HG03066 (cell line): ENCODE results near the gene ADGRL3.
"Not testable (repeated sequence)": the region's sequence is repeated elsewhere in the genome, so short reads cannot be mapped to it uniquely, and the experiment has no call there.

Experiments
- ATAC-seq: cut with Tn5 transposase; IDR thresholded peaks from one replicate; pipeline ENCODE4 v1.9.1; 2021; ENCODE audit warnings: low read depth; ENCODE audit not compliant: unreplicated experiment

Gene ADGRL3

DNA sequence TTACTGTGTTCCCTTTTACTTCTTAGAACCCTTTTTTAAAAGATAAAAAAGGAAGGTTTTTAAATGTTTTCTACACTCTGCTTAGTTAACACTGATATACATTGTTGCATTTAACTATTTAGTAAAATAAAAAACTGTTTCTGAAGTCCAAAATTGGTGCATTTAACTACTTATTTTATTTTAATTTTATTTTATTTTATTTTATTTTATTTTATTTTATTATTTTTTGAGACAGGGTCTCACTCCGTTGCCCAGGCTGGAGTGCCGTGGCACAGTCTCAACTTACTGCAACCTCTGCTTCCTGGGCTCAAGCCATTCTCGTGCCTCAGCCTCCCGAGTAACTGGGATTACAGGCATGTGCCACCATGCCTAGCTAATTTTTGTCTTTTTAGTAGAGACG lies 652.0 kb downstream of the ADGRL3 start:
- ATAC-seq, result not testable (repeated sequence)

DNA sequence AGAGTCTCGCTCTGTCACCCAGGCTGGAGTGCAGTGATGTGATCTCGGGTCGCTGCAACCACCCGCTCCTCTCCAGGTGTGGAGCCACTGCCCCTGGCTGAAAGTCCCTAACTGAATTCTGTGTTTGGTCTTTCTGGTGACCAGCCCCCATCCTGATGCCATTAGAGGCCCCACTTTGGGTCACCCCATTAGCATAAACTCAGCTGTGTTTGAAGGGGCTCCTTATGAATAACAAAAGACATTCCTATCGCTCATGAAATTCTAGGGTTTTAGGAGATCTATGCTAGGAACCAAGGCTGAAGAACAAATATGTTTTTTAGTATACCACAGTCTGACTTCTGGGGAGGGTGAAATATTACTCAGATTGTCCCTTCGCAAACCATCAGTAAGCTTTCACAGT lies 652.9 kb downstream of the ADGRL3 start:
- ATAC-seq, result no peak

DNA sequence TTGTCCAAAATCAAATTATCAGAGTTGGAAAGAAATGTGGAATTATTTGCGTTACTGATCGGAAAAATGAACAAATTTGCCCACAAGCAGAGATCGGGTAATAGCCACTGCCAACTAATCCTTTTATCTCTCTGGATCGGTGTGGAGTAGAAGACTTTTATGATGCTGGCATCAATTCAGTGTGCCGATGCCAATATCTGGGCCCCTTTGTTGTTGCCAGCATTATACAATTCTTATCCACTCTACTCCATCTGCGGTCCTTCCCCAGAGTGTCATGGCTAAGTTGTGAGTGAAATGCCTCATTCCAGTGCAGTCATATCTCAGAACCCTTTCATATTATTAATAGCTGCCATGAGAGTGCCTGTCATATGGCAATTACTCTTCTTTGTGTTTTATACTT lies 660.2 kb downstream of the ADGRL3 start:
- no peak for ATAC-seq

DNA sequence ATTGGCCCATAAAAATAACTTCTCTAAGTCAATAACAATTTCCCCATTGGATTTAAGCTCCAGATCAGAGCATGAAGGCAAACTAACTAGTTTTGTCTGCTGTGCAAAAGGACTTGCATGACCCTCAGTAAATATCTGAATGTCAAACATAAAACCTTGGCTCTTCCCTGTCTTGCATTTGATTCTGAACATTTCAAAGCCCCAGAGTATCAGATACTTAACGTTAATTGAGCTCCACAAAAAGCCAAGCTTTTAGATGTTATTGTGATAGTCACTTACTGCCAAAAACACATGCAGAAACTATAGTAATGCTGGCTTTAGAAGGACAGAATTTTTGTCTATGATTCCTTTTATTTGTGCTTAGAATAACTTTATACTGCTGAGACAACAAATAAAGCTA lies 664.2 kb downstream of the ADGRL3 start:
- ATAC-seq, result no peak

DNA sequence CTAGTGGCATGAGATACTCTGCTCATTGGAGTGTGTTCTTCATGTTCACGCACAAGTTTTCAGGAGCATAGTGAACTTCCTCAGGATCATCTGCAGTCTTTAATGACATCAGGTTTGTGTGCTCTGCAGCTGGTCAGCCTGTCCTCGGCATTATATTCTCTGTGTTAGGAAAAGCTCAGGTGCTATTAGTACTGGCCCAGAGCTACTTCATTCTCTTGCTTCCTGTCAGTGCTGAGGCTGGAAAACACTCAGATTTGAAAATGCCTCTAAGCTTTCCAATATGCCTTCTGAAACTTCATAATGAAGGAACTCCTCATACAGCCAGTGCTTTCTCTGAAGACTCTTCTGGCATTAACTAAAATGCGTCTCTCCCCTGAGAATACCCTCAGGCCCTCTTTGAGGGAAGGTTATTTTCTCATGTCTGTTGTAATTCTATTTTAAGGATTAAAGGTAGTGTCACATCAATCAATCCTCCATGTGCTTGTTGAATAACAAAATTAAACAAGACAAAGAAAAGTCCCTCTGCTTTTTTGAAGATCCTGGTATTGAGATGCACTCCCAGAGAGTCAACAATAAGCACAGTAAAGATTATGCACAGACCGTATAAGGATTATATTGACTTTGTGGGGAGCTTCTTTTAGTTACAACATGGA lies 666.4 kb downstream of the ADGRL3 start:
- ATAC-seq, result no peak

DNA sequence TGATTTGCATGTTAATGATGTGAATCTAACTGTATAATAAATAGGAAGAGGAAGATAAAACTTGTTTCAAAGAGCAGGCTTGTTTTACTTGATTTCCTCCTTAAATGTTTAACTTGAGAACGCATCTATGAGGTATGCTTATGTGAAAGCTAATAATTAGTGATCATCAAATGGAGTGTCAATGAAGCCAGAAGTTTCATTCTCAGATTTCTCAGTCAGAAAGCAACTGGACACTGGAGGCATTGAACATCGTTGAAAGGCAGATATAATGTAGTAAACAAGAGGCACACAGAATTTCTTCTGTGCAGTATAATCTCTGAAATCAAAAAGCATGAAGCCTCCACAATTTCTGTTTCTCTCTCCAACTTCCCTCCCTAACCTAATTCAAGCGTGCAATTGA lies 672.9 kb downstream of the ADGRL3 start:
- ATAC-seq, result no peak

DNA sequence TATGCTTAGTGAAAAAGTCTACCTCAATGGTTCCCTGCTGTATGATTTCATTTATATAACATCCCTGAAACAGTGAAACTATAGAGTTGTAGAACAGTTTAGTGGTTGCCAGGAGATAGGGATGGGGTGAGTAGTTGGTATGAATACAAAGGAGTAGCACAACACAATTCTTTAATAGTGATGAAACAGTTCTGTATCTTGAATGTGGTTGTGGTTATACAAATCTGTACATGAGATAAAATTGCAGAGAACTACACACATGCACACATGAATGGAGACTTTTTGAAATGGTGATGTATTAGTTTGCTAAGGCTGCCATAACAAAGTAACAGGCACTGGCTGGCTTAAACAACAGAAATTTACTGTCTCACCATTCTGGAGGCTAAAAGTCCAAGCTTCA lies 677.1 kb downstream of the ADGRL3 start:
- no peak for ATAC-seq

DNA sequence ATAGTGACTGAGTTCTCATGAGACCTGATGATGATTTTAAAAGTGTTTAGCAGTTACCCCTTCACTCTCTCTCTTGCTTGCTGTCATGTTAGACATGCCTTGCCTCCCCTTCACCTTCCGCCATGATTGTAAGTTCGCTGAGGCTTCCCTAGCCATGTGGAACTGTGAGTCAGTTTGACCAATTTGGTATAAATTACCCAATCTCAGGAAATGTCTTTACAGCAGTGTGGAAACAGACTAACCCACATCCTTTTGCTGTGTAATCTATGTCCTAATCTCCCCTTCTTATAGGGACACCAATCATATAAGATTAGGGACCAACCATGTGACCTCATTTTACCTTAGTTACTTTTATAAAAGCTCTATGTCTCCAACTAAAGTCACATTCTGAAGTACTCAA lies 677.8 kb downstream of the ADGRL3 start:
- ATAC-seq, result no peak

DNA sequence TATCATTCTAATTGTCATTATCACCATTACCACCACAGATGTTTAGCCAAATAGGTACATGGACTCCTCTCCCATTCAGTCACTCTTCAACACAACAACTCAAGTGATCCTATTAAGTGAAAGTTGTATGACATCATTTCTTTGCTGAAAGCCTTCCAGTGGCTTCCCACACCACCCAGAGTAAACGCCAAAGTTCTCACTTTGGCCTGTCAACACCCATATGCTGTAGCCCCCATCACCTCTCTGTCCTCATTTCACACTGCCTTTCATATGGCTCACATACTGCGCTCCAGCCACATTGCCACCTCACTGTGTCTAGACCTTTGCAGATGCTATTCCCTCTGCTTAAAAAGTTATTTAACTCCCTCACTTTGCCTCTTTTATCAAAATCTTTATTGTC lies 682.3 kb downstream of the ADGRL3 start:
- no peak for ATAC-seq

DNA sequence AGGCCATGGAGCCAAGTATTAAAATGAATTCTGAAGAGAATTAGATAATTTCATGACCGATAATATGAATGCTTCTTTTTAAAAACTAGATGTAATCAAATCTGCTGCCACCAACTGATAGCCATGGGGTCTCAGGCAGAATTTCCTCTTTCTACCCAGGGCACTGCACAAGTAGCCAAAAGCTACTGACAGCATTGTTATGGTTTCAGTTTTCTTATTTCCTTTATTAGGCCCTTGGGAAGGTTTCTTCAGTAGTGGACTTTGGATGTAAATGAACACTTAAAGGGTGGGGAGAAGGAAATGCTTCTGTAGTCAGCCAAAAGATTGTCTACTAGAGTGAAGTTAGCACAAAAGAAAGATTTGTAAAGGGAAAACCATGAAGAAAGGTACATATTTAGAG lies 686.0 kb downstream of the ADGRL3 start:
- no peak for ATAC-seq

DNA sequence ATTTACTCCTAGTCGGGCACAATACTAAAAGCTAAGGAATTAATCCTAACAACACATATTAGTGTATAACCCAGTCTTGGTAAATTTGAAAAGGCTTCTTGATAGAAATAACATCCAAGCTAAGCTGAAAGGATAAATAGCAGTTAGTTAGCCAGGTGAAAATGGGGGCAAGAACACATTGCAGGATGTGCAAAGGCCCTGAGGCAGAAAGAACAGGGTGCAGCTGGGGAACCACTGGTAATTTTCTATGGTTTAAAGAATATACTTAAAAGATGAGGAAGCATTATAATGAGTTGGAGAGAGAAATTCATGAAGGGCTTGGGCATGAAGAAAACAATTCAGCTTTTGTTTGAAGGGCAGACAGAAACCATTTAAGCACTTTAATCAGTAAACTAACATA lies 689.0 kb downstream of the ADGRL3 start:
- no peak for ATAC-seq

DNA sequence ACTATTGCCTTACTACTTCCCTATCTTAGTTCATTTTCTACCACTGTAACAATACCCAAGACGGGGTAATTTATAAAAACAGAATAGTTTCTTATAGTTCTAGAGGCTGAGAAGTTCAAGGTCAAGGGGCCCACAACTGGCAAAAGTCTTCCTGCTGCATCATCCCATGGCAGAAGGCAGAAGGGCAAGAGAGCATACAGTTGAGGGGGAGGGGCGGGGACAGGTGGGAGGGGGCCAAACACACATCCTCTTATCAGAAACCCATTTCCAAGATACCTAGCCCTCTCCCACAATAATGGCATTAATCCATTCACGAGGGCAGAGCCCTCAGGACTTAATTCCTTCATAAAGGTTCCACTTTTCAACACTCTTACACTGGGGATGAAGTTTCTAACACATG lies 690.2 kb downstream of the ADGRL3 start:
- no peak for ATAC-seq

DNA sequence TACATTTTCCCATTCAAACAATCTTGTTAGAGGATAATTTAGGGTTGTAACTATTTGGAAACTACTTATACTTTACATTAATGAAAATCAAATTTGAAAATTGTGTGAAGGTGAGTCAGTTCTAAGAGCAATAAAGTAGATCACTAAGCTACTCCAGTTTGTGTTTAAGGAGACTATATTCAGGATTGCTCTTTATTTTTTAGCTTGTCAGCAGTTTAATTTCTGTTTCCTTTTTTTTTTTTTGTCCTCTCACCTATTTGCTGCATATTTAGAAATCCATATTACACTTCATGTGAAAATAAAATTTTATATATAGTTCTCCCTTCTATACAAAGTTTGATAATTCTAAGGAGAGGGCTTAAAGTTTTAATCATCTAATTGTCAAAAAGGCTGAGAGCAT lies 691.8 kb downstream of the ADGRL3 start:
- no peak for ATAC-seq

DNA sequence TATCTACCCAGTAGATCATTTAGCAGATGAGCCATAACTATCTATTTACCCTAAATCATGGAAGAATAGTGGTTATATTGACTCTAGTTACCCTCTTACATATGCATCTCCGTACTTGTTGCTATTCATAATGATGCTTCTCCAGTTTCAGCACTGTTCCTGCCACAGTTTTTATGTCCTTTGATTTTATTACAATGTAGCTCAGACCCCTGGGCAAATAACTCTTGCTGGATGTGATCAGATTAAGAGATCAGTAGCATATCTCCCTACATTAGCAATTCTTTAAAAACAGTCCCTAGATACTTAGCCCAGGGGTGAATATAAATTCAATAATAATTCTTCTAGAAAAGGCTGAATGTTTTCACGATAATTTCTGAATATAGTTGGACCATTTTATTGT lies 696.5 kb downstream of the ADGRL3 start:
- no peak for ATAC-seq

DNA sequence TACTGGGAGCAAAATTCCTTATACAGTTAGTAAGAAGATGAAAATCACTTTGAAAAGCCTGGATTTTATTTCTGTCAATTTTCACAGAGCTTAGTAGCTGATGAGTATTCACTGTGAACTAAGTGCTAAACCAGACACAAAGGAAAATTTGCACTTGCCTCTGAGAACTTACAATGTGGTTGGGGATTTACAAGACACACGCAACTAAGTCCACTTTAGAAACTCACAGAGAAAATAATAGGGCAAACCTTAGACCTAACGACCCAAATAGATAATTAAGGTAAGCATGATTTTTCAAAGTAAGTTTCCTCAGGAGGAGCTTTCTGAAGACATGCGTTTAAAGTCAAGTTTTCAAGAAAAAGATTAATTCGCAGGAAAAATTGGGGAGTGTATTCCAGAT lies 708.9 kb downstream of the ADGRL3 start:
- ATAC-seq, result no peak

DNA sequence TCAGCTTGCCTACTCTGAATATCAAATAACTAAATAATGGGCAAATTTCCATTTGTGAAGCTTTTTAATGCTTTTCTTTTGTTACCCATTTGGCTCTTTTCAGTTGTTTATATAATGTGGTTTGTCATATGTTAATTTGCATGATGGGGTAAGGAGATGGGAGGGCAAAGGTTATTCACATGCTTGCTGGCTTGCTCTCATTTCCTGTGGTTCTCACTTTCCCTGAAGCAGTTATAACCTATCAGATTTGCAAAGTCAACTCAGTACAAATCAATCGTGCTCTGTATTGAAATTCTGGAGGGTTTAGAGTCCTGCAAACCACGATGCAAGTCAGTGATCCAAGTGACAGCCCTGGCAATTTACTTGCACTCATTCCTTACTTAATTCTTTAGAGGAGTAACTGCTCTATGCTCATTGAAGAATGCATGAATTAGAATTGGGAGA lies 711.2 kb downstream of the ADGRL3 start:
- ATAC-seq, result no peak

DNA sequence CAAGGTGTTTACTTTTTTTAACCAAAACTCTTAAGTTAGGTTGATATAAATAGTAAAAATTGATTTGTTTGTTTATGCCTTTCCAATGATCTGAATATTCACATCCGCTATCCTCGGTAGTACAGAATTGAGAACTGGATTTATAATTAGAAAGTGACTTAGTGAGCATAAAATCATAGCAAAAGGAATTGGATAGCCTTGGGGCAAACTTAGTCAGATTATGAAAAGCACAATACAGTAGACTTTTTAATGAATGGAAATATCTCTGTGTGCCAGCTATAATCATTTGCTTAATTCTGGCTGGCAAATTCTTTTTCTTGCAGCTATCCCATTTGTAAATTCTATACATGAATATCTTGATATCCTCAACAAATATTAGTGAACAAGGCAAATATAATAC lies 713.5 kb downstream of the ADGRL3 start:
- ATAC-seq, result no peak

DNA sequence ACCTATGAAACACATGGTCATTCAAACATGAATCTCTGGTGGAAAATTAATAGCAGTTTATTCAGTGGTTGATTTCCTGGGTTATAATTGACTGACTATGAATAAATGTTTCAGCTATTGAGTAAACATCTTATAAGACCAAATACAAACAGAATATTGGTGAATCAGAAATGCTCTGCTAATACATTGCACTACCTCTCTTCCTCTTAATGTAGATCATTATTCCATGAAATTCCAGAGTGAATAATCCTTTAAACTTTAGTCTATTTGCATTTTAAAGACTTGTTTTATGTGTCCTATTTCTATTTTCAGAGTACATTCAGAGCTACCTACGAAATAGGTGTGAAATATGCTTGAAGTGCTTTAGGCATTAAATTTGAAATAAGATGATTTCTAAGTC lies 715.4 kb downstream of the ADGRL3 start:
- no peak for ATAC-seq

DNA sequence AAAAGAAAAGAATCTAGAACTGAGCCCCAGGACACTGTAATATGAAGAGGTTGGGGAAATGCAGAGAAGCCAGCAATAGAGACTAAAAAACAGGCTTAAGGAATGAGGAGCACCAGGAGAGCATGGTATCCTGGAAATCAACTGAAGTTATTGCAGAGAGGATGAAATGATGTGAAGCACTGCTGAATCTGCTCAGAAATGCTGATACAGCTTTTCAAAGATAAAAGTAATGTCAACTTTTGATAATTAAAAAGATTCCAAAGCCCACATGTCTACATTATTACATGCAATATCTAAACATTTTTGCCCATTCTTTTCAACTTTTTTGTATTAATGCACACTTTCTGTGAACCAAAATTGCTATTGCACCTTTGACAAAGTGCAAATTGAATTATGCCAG lies 718.4 kb downstream of the ADGRL3 start:
- ATAC-seq, result no peak

DNA sequence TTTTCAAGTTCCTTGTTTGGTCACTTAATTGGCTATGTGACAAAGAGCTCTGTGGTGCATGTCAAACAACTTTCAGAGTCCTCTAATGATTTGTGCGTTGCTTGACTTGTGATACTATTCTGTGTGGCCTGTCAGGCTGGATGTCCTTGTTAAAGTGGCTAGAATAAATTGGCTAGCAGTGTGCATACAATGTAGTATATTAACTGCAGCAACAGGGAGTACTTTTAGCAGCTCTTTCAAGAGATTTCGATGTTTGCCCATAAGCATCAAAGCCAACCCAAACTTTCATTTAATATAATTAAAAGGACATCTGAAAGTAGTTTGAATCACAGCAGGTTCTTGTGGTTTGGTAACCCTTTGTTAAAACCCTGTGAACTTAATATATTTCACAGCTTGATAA lies 718.9 kb downstream of the ADGRL3 start:
- ATAC-seq, result no peak

DNA sequence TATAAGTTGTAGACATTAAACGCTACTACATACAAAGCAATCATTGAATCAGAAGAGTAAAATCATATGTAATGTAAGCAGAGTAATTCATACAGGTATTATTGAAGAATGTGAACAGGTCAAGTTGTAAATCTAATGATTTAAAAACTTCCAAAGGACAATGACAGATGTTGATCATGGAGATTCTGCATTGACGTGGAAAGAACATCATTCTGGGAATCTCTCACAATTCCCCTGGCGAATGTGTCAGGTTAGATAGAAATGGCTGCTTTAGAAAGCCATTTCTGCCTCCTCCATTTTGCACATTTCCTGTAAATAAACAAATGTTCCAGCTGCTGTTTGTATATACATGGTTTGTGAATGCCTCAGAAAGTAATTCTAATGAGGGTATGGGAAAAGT lies 719.4 kb downstream of the ADGRL3 start:
- no peak for ATAC-seq

DNA sequence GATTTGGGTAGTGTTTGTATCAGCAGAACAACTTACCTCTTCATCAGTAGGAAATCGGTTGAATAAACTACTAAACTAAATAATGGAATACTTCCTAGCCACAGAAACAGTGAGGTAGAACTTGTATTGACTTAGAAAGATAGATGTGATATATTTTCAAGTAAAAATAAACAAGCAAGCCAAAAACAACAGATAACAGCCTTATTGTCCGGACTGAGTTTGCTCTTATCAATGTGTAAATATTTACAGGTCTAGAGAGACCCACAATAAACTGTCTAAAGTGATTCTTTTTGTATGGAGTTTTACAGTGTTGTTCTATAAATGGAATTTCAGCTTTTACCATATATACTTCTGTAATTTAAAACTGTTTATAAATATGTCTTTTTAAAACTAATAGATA lies 721.8 kb downstream of the ADGRL3 start:
- no peak for ATAC-seq

DNA sequence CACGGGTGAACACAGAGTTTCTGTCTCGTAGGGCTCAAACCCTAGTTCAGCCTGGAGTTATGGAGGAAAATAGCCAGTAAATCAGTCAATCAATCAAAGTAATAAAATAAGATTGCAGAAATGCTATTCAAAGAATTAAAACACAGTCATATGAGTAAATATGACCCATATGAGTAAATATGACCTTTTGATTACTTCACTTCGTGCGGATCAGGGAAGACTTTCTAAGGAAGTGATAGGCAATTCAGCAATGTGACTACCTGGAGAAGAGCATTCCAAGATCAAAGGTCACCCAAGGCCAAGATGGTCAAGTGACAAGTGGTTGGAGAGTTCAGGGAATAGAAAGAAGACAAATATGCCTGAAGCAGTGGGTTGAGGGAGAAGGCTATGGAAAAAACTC lies 722.6 kb downstream of the ADGRL3 start:
- ATAC-seq, result no peak
